Stimulated activated CD8-positive, alpha-beta memory T cell treated with anti-CD3 and anti-CD28 coated beads, Interleukin-7, amount 100 ng/mL, for 48 hours (primary cell): ENCODE measurements around the gene FZD4.
"Not testable (repeated sequence)": the region's sequence is repeated elsewhere in the genome, so short reads cannot be mapped to it uniquely, and the experiment has no call there.

Experiments
- DNase-seq, 2 donors: peaks; one replicate each; pipeline ENCODE4 v3.0.0-alpha.2; 2020; ENCODE audit warnings: low read depth in 1 of 2; ENCODE audit errors: extremely low read depth in 1 of 2

FZD4 gene

GRCh38 chr11:86938900-86939880 is 16.0 kb downstream of the FZD4 start:
- no peak for DNase-seq

GRCh38 chr11:86938203-86938899 is 16.8 kb downstream of the FZD4 start:
- no peak for DNase-seq

- DNase-seq: not testable (repeated sequence)
These were observed 17.9 kb downstream of the FZD4 start for GRCh38 chr11:86937193-86937806.

GRCh38 chr11:86934926-86935579 is 20.1 kb downstream of the FZD4 start:
- no peak for DNase-seq

- no peak for DNase-seq
These were observed 20.7 kb downstream of the FZD4 start for GRCh38 chr11:86934582-86934900.

- no peak for DNase-seq
These were observed 21.2 kb downstream of the FZD4 start for GRCh38 chr11:86933891-86934581.

GRCh38 chr11:86932924-86933875 is 22.0 kb downstream of the FZD4 start:
- no peak for DNase-seq

GRCh38 chr11:86932259-86932585 is 23.0 kb downstream of the FZD4 start:
- DNase-seq: no peak

- DNase-seq: no peak
These were observed 23.5 kb downstream of the FZD4 start for GRCh38 chr11:86931548-86932258.

GRCh38 chr11:86930957-86931547 is 24.1 kb downstream of the FZD4 start:
- DNase-seq: no peak

GRCh38 chr11:86926975-86927374 is 28.2 kb downstream of the FZD4 start:
- DNase-seq: no peak

- DNase-seq: no peak
These were observed 31.0 kb downstream of the FZD4 start for GRCh38 chr11:86923999-86924766.

GRCh38 chr11:86922225-86922624 is 33.0 kb downstream of the FZD4 start:
- DNase-seq: no peak

- no peak for DNase-seq
These were observed 35.5 kb downstream of the FZD4 start for GRCh38 chr11:86919557-86920210.

- no peak for DNase-seq
These were observed 36.2 kb downstream of the FZD4 start for GRCh38 chr11:86918973-86919372.

- DNase-seq: no peak
These were observed 36.7 kb downstream of the FZD4 start for GRCh38 chr11:86918496-86918895.

GRCh38 chr11:86917589-86917988 is 37.6 kb downstream of the FZD4 start:
- no peak for DNase-seq
